ENCODE measurements around the gene TNRC6C. TPM values are rescaled to one million over a fixed set of nuclear protein-coding genes. Genes with fewer than 3 reads are reported as not detected.

Gene TNRC6C
- total RNA-seq, 4 donors from 2014 or later = 9.7 to 70.1 (median 23.2) TPM

DNA sequence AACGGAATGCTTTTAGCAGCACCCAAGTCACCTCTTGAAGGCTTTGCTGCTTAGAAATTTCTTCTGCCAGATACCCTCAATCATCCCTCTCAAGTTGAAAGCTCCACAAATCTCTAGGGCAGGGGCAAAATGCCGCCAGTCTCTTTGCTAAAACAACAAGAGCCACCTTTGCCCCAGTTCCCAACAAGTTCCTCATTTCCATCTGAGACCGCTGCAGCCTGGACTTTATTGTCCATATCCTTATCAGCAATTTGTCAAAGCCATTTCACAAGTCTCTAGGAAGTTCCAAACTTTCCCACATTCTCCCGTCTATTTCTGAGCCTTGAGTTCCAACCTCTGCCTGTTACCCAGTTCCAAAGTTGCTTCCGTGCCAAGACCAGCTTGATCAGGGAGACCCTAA is 142.6 kb downstream of the TNRC6C start:
- no peak for TF ChIP-seq POLR2A (IDR thresholded peaks at IDR 0.05)
- TF ChIP-seq, protein P1, sequence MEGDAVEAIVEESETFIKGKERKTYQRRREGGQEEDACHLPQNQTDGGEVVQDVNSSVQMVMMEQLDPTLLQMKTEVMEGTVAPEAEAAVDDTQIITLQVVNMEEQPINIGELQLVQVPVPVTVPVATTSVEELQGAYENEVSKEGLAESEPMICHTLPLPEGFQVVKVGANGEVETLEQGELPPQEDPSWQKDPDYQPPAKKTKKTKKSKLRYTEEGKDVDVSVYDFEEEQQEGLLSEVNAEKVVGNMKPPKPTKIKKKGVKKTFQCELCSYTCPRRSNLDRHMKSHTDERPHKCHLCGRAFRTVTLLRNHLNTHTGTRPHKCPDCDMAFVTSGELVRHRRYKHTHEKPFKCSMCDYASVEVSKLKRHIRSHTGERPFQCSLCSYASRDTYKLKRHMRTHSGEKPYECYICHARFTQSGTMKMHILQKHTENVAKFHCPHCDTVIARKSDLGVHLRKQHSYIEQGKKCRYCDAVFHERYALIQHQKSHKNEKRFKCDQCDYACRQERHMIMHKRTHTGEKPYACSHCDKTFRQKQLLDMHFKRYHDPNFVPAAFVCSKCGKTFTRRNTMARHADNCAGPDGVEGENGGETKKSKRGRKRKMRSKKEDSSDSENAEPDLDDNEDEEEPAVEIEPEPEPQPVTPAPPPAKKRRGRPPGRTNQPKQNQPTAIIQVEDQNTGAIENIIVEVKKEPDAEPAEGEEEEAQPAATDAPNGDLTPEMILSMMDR (IDR thresholded peaks at IDR 0.05) = no peak
- Histone ChIP-seq H3K9me3 (no peaks in the 10 kb centered on the region), H3K27me3 (no peaks in the 10 kb centered on the region), H3K27ac (no peak overlapping the region), H3K4me1 (no peaks in the 10 kb centered on the region), H3K4me3 (no peak overlapping the region), H3K36me3 (peaks cover 0 to 65% (median 0%) of the 10 kb centered on the region in 3 donors)
- no peak for DNase-seq

DNA sequence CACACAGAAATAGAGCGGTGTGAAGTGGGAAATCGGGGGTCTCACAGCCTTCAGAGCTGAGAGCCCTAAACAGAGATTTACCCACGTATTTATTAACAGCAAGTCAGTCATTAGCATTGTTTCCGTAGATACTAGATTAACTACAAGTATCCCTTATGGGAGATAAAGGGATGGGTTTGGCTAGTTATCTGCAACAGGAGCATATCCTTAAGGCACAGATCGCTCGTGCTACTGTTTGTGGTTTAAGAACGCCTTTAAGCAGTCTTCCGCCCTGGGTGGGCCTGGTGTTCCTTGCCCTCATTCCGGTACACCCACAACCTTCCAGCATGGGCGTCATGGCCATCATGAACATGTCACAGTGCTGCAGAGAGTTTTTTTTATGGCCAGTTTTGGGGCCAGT is 143.0 kb downstream of the TNRC6C start:
- H3K4me3 ChIP-seq = no peak overlapping the region
- H3K27ac ChIP-seq = no peak overlapping the region
- no peaks in the 10 kb centered on the region for H3K27me3 ChIP-seq
- H3K9me3 ChIP-seq = no peaks in the 10 kb centered on the region
- no peaks in the 10 kb centered on the region for H3K4me1 ChIP-seq
- peaks cover 0 to 60% (median 0%) of the 10 kb centered on the region in 3 donors for H3K36me3 ChIP-seq
- TF ChIP-seq POLR2A (IDR thresholded peaks at IDR 0.05) = no peak
- TF ChIP-seq, protein P1 (IDR thresholded peaks at IDR 0.05) = no peak
- no peak for DNase-seq

DNA sequence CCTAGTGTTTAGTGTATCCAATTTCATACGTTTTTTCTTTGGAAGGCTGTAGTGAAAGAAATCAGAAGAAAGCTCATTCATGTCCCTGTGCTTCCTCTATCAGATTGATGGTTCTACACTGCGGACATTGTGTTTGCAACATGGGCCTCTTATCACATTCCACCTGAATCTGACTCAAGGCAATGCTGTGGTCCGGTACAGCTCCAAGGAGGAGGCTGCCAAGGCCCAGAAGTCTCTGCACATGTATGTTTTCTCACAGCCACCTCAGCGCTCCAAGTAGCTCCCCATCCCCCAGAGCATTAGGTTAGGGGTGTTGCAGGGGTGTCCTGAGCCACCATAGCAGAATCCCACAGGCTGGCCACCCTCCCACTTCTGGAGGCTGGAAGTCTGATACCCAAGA is 144.8 kb downstream of the TNRC6C start:
- Histone ChIP-seq H3K27ac (no peak overlapping the region), H3K4me1 (no peaks in the 10 kb centered on the region), H3K9me3 (no peaks in the 10 kb centered on the region), H3K4me3 (no peak overlapping the region), H3K36me3 (peaks cover 0 to 51% (median 0%) of the 10 kb centered on the region in 3 donors), H3K27me3 (no peaks in the 10 kb centered on the region)
- no peak for DNase-seq
- TF ChIP-seq POLR2A (IDR thresholded peaks at IDR 0.05) = no peak
- TF ChIP-seq, protein P1 (IDR thresholded peaks at IDR 0.05) = no peak

DNA sequence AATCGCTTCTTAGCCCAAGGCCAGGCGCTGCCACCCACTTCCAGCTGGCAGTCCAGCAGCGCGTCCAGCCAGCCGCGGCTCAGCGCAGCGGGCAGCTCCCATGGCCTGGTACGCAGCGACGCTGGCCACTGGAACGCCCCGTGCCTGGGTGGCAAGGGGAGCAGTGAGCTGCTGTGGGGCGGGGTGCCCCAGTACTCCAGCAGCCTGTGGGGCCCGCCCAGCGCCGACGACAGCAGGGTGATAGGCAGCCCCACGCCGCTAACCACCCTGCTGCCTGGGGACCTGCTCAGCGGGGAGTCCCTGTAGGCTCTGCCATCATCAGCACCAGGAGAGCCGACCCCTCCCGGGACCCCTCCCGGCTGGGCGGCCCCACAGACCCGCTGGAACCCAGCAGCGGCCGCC is 146.0 kb downstream of the TNRC6C start:
- DNase-seq = no peak
- H3K4me3 ChIP-seq = no peak overlapping the region
- H3K27me3 ChIP-seq = no peaks in the 10 kb centered on the region
- H3K4me1 ChIP-seq = no peaks in the 10 kb centered on the region
- H3K27ac ChIP-seq = no peak overlapping the region
- no peak for TF ChIP-seq POLR2A (IDR thresholded peaks at IDR 0.05)
- TF ChIP-seq, protein P1 (IDR thresholded peaks at IDR 0.05) = no peak
- peaks cover 0 to 50% (median 0%) of the 10 kb centered on the region in 3 donors for H3K36me3 ChIP-seq
- no peaks in the 10 kb centered on the region for H3K9me3 ChIP-seq

DNA sequence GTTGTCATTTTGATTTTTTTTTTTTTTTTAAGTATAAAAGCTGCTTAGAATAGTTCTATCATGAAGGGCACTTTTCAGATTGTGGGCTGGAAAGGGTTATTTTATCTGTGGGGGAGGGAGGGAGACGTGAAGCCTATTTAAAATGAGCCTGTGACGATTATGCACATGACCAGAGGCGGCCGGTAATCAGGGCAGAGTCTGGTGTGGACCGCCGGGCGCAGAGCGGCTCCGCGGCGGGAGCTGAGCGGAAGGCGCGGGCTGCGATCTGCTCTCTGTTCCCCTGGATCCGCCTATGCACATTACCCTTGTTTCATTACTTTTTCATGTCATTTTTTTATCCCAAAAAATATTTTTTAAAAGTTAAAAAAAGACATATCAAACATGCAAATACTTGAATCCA is 146.6 kb downstream of the TNRC6C start:
- no peaks in the 10 kb centered on the region for H3K4me1 ChIP-seq
- TF ChIP-seq POLR2A (IDR thresholded peaks at IDR 0.05) = no peak
- TF ChIP-seq, protein P1 (IDR thresholded peaks at IDR 0.05) = no peak
- DNase-seq = no peak
- H3K27me3 ChIP-seq = no peaks in the 10 kb centered on the region
- H3K27ac ChIP-seq = no peak overlapping the region
- H3K36me3 ChIP-seq = peaks cover 0 to 50% (median 0%) of the 10 kb centered on the region in 3 donors
- no peaks in the 10 kb centered on the region for H3K9me3 ChIP-seq
- H3K4me3 ChIP-seq = no peak overlapping the region

DNA sequence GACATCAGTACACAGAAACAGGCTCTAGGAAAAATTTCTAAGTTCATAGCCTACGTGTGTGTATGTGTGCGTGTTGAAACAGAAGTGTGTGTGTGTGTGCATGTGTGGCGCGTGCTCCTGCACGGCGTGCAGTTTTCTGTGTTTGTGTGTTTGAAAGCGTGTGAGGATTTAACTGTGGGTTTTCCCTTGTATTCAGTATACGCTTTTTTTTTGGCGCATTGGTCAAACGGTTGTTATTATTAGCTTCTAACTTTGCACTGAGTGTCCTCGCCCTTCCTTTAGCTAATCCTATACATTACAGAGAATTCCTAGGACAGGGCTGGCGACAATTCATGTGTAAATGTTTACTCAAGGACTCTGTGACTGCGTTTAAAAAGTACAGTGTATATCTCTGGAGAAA is 147.0 kb downstream of the TNRC6C start:
- TF ChIP-seq, protein P1 (IDR thresholded peaks at IDR 0.05) = no peak
- TF ChIP-seq POLR2A (IDR thresholded peaks at IDR 0.05) = no peak
- H3K9me3 ChIP-seq = no peaks in the 10 kb centered on the region
- no peak overlapping the region for H3K4me3 ChIP-seq
- H3K27me3 ChIP-seq = no peaks in the 10 kb centered on the region
- H3K4me1 ChIP-seq = no peaks in the 10 kb centered on the region
- no peak for DNase-seq
- H3K27ac ChIP-seq = no peak overlapping the region
- H3K36me3 ChIP-seq = peaks cover 0 to 50% (median 0%) of the 10 kb centered on the region in 3 donors
